ENCODE data around the gene TNK2.

TNK2 gene

DNA sequence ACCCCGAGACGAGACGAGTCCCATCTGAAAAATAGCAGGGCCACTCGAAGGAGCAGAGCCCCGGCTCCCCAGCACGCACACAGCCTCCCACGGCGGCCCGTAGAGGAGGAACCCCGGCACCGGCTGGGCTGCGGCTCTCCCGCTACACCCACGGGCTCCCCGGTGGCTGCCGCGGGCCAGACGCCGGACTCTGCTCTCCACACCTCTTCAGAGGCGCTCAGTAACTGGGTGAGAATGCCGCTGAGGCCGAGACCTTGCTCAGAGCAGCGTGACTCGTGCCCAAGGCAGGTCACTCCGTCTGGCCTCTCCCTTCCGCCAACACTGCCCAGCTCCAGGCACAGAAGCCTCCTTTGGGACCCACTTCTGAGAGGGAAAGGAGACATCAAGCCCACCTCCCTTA lies 34.4 kb downstream of the TNK2 start:
- Histone ChIP-seq H3K36me3 (ENCODE audit: control insufficient read depth in 2 of 2, insufficient read depth in 1 of 2, low read length in 2 of 2) (peaks cover 0 to 66% of the 10 kb centered on the region in 2 experiments; a peak in 1 of 3 replicates), H3K9me3 (ENCODE audit: control insufficient read depth, insufficient read depth, low read depth, low read length) (no peaks in the 10 kb centered on the region), H3K4me1 (ENCODE audit: control insufficient read depth, insufficient read depth, low read length) (no peaks in the 10 kb centered on the region), H3K27ac (ENCODE audit: extremely low read depth, low read depth, low read length) (no peak overlapping the region), H3K4me3 (ENCODE audit: low read depth, low read length) (no peak overlapping the region)
- POLR2A ChIA-PET, result no interaction called here
- TF ChIP-seq ZNF707 (tag by site-specific recombination; IDR thresholded peaks at IDR 0.05), result no peak
- TF ChIP-seq ZBTB17 (tag by site-specific recombination; IDR thresholded peaks at IDR 0.05), result no peak
- no peak for TF ChIP-seq OVOL3 (tag by site-specific recombination; IDR thresholded peaks at IDR 0.05)
- no peak for TF ChIP-seq ZNF112 (tag by site-specific recombination; IDR thresholded peaks at IDR 0.05)
- no peak for TF ChIP-seq ZNF335 (tag by site-specific recombination; conservative IDR thresholded peaks at IDR 0.05)
- CTCF ChIA-PET, result no interaction called here

GRCh38 chr3:195873281-195873887 lies 35.0 kb downstream of the TNK2 start:
- CTCF ChIA-PET, result no interaction called here
- POLR2A ChIA-PET, result no interaction called here
- peaks cover 0 to 66% of the 10 kb centered on the region in 2 experiments; a peak in 1 of 3 replicates for H3K36me3 ChIP-seq (ENCODE audit: control insufficient read depth in 2 of 2, insufficient read depth in 1 of 2, low read length in 2 of 2)
- H3K9me3 ChIP-seq (ENCODE audit: control insufficient read depth, insufficient read depth, low read depth, low read length), result no peaks in the 10 kb centered on the region
- no peak overlapping the region for H3K27ac ChIP-seq (ENCODE audit: extremely low read depth, low read depth, low read length)
- no peak overlapping the region for H3K4me3 ChIP-seq (ENCODE audit: low read depth, low read length)
- no peak for TF ChIP-seq RBAK (tag by site-specific recombination; IDR thresholded peaks at IDR 0.05)
- TF ChIP-seq EGR2 (tag by site-specific recombination; IDR thresholded peaks at IDR 0.05; ENCODE audit: low read depth), result peak; percentile 59; the same call in 1 of the 2 replicates
- no peaks in the 10 kb centered on the region for H3K4me1 ChIP-seq (ENCODE audit: control insufficient read depth, insufficient read depth, low read length)

DNA sequence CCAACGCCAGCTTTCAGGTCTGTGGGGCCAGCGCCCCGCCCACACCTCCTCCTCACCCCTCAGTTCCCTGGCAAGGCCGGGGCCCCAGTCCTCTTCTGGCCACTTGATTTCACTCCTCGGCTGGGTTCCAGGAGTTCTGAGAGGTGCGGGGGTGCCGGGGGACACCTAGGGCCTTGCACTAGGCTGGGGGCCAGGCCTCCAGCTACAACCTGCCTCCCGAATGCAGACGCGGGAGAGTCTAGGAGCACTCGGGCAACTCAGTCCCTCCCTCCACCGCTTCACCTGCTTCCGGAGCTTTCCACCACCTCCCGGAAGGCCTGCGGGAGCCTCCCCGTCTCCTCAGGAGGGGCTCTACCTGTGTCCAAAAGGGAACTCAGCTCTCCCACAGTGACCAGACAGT lies 35.6 kb downstream of the TNK2 start:
- no peak overlapping the region for H3K4me3 ChIP-seq (ENCODE audit: low read depth, low read length)
- POLR2A ChIA-PET, result no interaction called here
- no peaks in the 10 kb centered on the region for H3K4me1 ChIP-seq (ENCODE audit: control insufficient read depth, insufficient read depth, low read length)
- CTCF ChIA-PET, result interaction anchor here (0.6 kb wide), 1 partner anchor 78 kb away, joined by 3 read pairs; no protein-coding TSS in a partner anchor
- H3K36me3 ChIP-seq (ENCODE audit: control insufficient read depth in 2 of 2, insufficient read depth in 1 of 2, low read length in 2 of 2), result peaks cover 0 to 66% of the 10 kb centered on the region in 2 experiments; a peak in 1 of 3 replicates
- H3K9me3 ChIP-seq (ENCODE audit: control insufficient read depth, insufficient read depth, low read depth, low read length), result no peaks in the 10 kb centered on the region
- H3K27ac ChIP-seq (ENCODE audit: extremely low read depth, low read depth, low read length), result no peak overlapping the region
- TF ChIP-seq ZNF292 (tag by site-specific recombination; IDR thresholded peaks at IDR 0.05; ENCODE audit: borderline replicate concordance, low read depth) (no peak), GLIS1 (tag by site-specific recombination; IDR thresholded peaks at IDR 0.05) (peak; percentile 24; the same call in 1 of the 2 replicates), ZBTB1 (tag by site-specific recombination; IDR thresholded peaks at IDR 0.05) (no peak), ZNF792 (tag by site-specific recombination; IDR thresholded peaks at IDR 0.05) (no peak)

GRCh38 chr3:195872097-195872496 lies 36.3 kb downstream of the TNK2 start:
- H3K27ac ChIP-seq (ENCODE audit: extremely low read depth, low read depth, low read length), result no peak overlapping the region
- H3K4me3 ChIP-seq (ENCODE audit: low read depth, low read length), result no peak overlapping the region
- H3K36me3 ChIP-seq (ENCODE audit: control insufficient read depth in 2 of 2, insufficient read depth in 1 of 2, low read length in 2 of 2), result peaks cover 0 to 63% of the 10 kb centered on the region in 2 experiments; a peak in 1 of 3 replicates
- ChIA-PET POLR2A (no interaction called here), CTCF (interaction anchor here (0.6 to 1.8 kb wide), 3 partner anchors 15 to 79 kb away, joined by 3 to 4 read pairs (median 4); no protein-coding TSS in a partner anchor)
- no peaks in the 10 kb centered on the region for H3K9me3 ChIP-seq (ENCODE audit: control insufficient read depth, insufficient read depth, low read depth, low read length)
- H3K4me1 ChIP-seq (ENCODE audit: control insufficient read depth, insufficient read depth, low read length), result no peaks in the 10 kb centered on the region
- TF ChIP-seq, protein P1, sequence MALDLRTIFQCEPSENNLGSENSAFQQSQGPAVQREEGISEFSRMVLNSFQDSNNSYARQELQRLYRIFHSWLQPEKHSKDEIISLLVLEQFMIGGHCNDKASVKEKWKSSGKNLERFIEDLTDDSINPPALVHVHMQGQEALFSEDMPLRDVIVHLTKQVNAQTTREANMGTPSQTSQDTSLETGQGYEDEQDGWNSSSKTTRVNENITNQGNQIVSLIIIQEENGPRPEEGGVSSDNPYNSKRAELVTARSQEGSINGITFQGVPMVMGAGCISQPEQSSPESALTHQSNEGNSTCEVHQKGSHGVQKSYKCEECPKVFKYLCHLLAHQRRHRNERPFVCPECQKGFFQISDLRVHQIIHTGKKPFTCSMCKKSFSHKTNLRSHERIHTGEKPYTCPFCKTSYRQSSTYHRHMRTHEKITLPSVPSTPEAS (tag by site-specific recombination; IDR thresholded peaks at IDR 0.05), result no peak
- TF ChIP-seq ZNF146 (tag by site-specific recombination; IDR thresholded peaks at IDR 0.05) (no peak), ZNF596 (tag by site-specific recombination; IDR thresholded peaks at IDR 0.05) (no peak), KLF10 (tag by site-specific recombination; IDR thresholded peaks at IDR 0.05) (no peak), ZNF629 (tag by site-specific recombination; IDR thresholded peaks at IDR 0.05) (no peak), ZNF433 (tag by site-specific recombination; IDR thresholded peaks at IDR 0.05; ENCODE audit: low read depth) (no peak), PRDM1 (tag by site-specific recombination; IDR thresholded peaks at IDR 0.05) (no peak), ZNF398 (tag by site-specific recombination; IDR thresholded peaks at IDR 0.05) (no peak), ZNF24 (tag by site-specific recombination; IDR thresholded peaks at IDR 0.05) (no peak), ZNF791 (tag by site-specific recombination; IDR thresholded peaks at IDR 0.05) (no peak), ZNF391 (tag by site-specific recombination; IDR thresholded peaks at IDR 0.05; ENCODE audit: borderline replicate concordance, low read depth) (no peak)
- TF ChIP-seq, protein P2, sequence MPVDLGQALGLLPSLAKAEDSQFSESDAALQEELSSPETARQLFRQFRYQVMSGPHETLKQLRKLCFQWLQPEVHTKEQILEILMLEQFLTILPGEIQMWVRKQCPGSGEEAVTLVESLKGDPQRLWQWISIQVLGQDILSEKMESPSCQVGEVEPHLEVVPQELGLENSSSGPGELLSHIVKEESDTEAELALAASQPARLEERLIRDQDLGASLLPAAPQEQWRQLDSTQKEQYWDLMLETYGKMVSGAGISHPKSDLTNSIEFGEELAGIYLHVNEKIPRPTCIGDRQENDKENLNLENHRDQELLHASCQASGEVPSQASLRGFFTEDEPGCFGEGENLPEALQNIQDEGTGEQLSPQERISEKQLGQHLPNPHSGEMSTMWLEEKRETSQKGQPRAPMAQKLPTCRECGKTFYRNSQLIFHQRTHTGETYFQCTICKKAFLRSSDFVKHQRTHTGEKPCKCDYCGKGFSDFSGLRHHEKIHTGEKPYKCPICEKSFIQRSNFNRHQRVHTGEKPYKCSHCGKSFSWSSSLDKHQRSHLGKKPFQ (tag by site-specific recombination; IDR thresholded peaks at IDR 0.05), result no peak
- TF ChIP-seq, protein P3, sequence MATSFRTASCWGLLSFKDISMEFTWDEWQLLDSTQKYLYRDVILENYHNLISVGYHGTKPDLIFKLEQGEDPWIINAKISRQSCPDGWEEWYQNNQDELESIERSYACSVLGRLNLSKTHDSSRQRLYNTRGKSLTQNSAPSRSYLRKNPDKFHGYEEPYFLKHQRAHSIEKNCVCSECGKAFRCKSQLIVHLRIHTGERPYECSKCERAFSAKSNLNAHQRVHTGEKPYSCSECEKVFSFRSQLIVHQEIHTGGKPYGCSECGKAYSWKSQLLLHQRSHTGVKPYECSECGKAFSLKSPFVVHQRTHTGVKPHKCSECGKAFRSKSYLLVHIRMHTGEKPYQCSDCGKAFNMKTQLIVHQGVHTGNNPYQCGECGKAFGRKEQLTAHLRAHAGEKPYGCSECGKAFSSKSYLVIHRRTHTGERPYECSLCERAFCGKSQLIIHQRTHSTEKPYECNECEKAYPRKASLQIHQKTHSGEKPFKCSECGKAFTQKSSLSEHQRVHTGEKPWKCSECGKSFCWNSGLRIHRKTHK (tag by site-specific recombination; IDR thresholded peaks at IDR 0.05), result no peak

Data from HEK293 (cell line).